MM.1S (cell line): Measurements from ENCODE around the gene FYN.

Source experiments
- EZH2 ChIP-seq: fragments of 300-600 bp; sonication (generic); optimal IDR thresholded peaks from 2 replicates; pipeline ENCODE3; 2017; ENCODE audit warnings: low read depth, mild to moderate bottlenecking, antibody characterized with exemption, low read length, mixed read lengths
- TF ChIP-seq, protein P1 (sequence below): fragments of 300-600 bp; sonication (generic); IDR thresholded peaks from 2 replicates; pipeline ENCODE4 v1.5.1; 2016; ENCODE audit warnings: antibody characterized with exemption, low read length, mixed read lengths

DNA sequence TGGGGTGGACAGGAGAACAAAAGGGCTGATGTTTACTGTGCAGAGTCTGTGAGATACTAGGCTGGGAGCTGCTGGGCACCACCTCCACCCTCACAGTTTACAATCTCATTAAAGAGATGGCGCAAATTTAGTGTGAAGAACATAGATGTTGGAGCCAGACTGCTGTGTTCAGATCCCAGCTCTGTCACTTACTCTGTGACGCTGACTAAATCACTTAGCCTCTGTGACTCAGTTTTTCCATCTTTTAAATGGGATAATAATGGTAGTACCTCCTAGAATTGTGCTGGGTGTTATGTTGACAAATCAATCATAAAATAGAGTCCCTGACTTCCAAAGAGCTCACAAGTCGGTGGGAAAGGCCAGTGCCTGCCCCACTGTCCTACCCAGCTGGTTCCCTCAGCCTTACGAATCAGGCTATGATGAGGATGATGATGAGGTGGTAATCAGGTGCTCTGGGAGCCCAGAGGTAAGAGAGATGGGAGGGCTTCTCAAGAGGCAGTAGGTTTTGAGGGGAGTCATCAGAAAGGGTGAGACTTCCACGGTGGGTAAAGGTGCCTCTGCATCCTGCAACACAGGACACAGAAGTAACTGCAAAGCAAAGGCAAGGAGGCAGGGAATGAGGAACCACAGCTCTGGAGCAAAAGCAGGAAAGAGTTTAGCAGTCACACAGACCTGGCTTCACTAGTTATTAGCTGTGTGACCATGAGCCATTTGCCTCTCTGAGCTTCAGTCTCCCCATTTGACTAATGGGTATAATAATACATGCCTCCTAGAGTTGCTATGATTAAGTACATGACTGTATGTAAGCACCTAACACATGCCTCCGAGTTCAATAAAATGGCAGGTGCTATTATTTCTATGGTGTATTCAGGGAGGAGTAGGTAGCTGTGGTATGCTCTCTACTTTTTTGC, 8.9 kb downstream of the FYN start:
- TF ChIP-seq, protein P1, sequence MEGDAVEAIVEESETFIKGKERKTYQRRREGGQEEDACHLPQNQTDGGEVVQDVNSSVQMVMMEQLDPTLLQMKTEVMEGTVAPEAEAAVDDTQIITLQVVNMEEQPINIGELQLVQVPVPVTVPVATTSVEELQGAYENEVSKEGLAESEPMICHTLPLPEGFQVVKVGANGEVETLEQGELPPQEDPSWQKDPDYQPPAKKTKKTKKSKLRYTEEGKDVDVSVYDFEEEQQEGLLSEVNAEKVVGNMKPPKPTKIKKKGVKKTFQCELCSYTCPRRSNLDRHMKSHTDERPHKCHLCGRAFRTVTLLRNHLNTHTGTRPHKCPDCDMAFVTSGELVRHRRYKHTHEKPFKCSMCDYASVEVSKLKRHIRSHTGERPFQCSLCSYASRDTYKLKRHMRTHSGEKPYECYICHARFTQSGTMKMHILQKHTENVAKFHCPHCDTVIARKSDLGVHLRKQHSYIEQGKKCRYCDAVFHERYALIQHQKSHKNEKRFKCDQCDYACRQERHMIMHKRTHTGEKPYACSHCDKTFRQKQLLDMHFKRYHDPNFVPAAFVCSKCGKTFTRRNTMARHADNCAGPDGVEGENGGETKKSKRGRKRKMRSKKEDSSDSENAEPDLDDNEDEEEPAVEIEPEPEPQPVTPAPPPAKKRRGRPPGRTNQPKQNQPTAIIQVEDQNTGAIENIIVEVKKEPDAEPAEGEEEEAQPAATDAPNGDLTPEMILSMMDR, result no peak
- TF ChIP-seq EZH2, result no peak
